K562 (cell line): Measurements from ENCODE around the gene ITGA11.
A peak's percentile ranks its signal among the peaks of the same experiment; 100 is the strongest.

ENCODE experiments used
- ARHGAP35 ChIP-seq: fragments of 450-650 bp; IDR thresholded peaks from 2 replicates; pipeline ENCODE4 v1.6.1; 2018; ENCODE audit not compliant: partially characterized antibody
- ESRRB ChIP-seq: fragments of 250-450 bp; sonication (Bioruptor Pico); IDR thresholded peaks from 2 replicates; pipeline ENCODE4 v1.5.0; 2020; ENCODE audit warnings: mild to moderate bottlenecking, moderate library complexity, borderline replicate concordance
- POLR2A ChIP-seq: fragments of 450-650 bp; conservative IDR thresholded peaks from 2 replicates; pipeline ENCODE4 v1.6.1; 2016
- TCF3 ChIP-seq: sonication (generic); formaldehyde crosslinking; IDR thresholded peaks from 2 replicates; pipeline ENCODE4 v1.4.0; 2020; ENCODE audit warnings: mild to moderate bottlenecking, missing genetic modification reagents
- TF ChIP-seq, protein P1 (sequence below), 2 experiments: fragments of 450-650 bp in 1 of 2; sonication (generic) in 1 of 2; formaldehyde crosslinking; conservative IDR thresholded peaks; 2 replicates each; pipeline versions ENCODE4 v1.4.0 to v1.8.1; 2020 to 2022; ENCODE audit warnings: mild to moderate bottlenecking in 1 of 2, missing genetic modification reagents in 1 of 2
- TF ChIP-seq, protein P2 (sequence below): fragments of 250-450 bp; sonication (Bioruptor Pico); IDR thresholded peaks from 2 replicates; pipeline ENCODE4 v1.4.0; 2020; ENCODE audit warnings: mild to moderate bottlenecking, moderate library complexity

DNA sequence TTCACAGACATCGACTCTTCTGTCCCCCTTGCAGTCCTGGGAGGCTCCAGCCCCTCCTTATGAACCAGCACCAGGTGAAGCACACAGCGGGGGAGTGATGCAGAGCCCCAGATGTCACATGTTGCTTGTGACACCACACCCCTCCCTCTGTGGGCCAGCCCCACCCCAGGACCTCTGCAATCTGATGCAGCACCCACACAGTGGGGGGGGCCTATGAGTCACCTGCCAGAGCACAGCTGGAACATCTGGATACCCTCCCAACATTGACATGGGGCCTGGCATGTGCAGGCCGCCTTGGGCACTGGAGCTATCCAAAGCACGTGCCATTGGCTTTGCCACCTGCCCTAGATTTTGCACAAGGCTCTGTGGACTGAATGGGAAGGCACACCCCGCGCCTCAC lies 83.9 kb downstream of the ITGA11 start:
- TF ChIP-seq POLR2A, result no peak
- TF ChIP-seq, protein P1, sequence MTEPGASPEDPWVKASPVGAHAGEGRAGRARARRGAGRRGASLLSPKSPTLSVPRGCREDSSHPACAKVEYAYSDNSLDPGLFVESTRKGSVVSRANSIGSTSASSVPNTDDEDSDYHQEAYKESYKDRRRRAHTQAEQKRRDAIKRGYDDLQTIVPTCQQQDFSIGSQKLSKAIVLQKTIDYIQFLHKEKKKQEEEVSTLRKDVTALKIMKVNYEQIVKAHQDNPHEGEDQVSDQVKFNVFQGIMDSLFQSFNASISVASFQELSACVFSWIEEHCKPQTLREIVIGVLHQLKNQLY (CRISPR knock-in tag; conservative IDR thresholded peaks at IDR 0.05), result no peak
- TF ChIP-seq ARHGAP35, result no peak
- TF ChIP-seq, protein P2, sequence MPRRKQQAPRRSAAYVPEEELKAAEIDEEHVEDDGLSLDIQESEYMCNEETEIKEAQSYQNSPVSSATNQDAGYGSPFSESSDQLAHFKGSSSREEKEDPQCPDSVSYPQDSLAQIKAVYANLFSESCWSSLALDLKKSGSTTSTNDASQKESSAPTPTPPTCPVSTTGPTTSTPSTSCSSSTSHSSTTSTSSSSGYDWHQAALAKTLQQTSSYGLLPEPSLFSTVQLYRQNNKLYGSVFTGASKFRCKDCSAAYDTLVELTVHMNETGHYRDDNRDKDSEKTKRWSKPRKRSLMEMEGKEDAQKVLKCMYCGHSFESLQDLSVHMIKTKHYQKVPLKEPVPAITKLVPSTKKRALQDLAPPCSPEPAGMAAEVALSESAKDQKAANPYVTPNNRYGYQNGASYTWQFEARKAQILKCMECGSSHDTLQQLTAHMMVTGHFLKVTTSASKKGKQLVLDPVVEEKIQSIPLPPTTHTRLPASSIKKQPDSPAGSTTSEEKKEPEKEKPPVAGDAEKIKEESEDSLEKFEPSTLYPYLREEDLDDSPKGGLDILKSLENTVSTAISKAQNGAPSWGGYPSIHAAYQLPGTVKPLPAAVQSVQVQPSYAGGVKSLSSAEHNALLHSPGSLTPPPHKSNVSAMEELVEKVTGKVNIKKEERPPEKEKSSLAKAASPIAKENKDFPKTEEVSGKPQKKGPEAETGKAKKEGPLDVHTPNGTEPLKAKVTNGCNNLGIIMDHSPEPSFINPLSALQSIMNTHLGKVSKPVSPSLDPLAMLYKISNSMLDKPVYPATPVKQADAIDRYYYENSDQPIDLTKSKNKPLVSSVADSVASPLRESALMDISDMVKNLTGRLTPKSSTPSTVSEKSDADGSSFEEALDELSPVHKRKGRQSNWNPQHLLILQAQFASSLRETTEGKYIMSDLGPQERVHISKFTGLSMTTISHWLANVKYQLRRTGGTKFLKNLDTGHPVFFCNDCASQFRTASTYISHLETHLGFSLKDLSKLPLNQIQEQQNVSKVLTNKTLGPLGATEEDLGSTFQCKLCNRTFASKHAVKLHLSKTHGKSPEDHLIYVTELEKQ (CRISPR knock-in tag), result no peak
- TF ChIP-seq TCF3 (CRISPR knock-in tag), result peak; percentile 50
- TF ChIP-seq ESRRB (CRISPR knock-in tag), result no peak
